HG03442 (cell line): ENCODE results near the gene SEZ6.
A peak's percentile ranks its signal among the peaks of the same experiment; 100 is the strongest.

Experiments
- ATAC-seq: cut with Tn5 transposase; IDR thresholded peaks from one replicate; pipeline ENCODE4 v1.9.1; 2021; ENCODE audit warnings: mild to moderate bottlenecking, moderate library complexity; ENCODE audit not compliant: unreplicated experiment

Gene SEZ6

DNA sequence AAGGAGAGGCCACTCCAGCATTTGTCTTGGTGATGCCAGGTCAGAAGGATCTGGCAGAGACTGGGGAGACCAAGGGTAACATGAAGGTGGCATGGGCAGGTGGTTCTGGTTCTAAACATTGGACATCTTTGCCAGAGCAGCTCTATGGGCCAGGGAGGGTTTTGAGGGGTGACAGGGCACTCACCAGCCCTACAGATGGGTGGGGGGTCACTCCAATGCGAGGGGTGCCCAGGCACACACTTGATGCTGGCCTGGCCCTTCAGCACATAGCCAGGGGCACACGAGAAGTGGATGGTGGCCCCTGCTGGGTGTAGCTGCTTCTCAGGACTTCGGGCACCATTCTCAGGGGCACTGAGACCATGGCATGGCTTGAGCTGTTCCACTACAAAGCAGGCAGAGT, 49.0 kb downstream of the SEZ6 start:
- no peak for ATAC-seq

DNA sequence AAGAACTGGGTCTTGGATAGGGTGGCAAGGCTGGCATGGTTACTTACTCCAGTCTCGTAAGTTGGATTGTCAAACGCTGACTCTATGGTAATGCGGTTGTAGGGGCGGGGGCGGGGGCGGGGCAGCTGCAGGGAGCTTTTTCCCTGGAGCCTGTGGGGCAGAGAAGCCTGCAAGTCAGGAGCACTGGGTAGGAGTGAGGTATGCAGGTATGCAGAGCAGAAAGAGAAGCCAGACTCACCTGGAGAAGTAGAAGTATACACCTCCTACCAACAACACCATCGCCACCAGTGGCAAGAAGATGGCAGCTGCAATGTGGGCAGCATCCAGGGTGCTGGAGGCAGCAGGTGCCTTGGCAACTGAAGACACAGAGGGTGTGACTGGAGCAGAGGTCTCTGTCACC, 49.7 kb downstream of the SEZ6 start:
- no peak for ATAC-seq

DNA sequence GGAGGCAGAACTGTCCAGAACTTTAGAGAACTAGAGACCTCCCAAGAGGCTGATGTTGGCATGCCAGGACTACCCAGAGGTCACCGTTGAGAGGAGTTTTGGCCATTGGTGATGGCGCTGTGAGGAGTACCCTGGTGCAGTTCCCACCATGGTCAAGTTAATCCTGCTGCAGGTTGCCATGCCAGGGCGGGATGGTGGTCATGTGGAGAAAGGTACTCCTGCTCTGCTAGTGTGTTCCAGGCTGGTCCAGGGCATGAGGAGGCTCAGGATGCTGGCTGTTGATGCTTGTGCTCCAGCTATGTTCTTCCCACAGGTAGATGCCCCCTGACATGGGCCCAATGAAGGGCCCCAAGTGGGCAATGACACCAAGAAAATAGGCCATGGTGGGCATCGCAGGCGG, 50.4 kb downstream of the SEZ6 start:
- ATAC-seq, result no peak

DNA sequence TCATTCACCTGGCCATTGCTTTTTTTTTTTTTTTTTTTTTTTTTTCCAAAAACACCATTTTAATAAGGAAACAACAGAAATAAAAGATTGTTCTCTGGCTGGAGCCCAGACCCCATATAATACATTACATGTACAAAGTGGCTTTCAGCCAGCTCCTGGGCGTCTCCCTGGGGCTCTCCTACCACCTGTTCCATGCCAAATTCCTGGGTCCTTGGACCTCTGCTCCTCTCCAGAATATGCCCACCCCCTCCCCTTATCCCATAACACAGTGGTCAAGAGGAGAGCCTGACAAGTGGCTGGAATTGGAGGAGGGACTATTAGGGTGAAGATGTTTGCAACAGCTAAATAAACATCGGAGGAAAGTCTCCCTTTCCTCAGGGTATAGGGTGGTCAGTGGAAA, 50.9 kb downstream of the SEZ6 start:
- no peak for ATAC-seq

DNA sequence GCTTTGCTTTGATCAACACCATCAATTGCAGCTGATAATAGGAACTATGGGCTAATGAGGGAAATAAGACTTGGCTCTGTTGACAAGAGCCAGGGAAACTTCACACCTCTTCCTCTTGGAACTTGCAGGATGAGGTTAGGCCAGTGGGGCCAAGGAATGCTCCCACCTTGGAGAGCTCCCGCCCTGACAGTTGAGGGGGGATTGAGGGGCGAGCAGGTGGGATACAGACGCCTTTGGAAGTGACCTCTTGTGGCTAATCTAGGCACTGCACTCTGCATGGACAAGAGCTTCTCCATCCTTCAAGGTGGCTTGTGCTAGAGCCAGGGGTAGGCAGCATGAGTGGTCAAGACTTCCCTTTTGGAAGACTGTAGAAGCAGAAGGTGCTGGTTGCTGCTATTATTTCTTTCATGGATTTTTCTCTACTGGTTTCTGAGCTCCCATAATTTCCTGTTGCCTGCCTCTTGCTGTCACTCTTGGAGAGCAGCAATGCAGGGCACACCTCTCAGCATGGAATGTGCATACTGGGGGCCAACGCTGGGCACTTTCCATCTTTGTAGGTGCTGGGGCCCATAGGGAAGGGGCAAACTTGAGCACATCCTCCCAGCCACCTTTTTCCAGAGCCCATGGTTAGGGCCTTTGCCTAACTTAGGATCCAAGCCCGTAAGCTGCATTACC, 52.3 kb downstream of the SEZ6 start:
- no peak for ATAC-seq

DNA sequence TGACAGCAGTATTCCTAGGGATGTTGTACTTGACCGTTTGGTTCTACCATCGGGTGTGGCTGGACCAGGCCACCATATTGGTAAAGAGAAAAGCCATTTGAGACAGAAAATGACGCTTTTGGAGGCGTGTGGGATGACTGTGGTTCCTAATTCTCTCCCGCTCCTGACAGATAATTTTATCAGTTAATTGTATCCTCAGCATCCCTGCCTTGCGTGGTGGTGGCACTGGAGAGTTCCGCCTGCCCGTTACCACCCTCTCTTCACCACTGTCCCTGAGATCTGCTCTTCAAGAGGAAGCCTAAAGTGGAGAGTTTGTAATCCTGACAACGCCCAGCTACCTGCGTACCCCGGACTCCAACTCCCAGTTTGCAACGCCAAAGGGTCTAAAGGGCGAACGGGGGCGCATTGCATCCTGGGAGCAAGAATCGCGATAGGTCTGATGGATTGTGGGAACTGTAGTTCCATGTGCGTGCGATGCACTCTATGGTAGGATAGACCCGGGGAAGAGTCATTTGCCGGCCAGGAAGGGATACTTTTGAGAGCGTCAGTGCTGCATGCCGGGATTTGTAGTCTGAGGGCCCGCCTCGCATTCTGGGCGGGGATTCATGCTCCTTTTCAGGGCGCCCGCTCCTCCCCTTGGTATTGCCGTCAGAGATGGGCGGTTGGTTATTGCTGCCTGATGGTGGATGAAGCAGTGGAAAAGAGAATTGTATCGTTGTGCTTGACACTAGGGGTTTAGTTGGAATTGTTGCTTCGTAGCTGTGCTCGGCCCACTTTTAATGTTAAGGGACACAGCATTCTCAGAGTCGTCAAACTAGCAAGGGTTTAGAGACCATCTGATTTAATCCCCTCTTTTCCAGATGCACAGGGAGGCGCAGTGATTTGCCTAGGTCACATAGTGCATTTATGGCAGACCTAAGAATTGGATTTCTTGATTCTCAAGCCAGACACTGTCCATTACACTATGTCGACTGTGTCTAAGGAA, 53.5 kb downstream of the SEZ6 start:
- ATAC-seq, result peak; percentile 59

DNA sequence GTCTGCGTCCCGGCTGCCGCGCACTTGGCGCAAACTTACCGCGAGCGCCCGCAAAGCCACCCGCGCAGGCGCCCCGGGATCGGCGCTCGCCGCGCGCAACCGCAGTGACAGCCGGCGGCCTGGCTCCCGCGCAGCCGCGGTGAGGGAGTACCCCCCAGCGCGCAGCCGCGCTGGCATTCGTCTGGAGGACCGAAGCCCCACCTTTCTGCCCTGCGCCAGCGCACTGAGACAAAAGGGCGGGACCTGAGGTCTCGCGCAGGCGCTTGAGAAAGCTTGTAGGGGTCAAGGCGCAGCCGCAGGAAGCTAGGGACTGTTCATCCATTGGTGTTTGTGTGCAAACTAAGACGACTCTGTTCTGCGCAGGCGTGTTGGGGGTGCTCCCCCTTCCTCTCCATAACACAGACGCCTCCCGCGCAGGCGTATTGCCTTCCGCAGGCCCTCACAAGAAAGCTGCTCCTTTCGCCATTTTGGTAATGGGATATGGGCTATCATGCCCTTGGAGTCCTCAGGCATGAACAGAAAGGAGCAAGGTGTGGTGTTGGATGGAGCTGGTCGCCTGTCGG, 54.3 kb downstream of the SEZ6 start, which contains the start of gene PHF12:
TSS of gene PHF12 (minus strand) at position 91 of the 563 bp plus-strand sequence. CDS start 558 bp downstream, outside the sequence.
- ATAC-seq, result peak; percentile 60

DNA sequence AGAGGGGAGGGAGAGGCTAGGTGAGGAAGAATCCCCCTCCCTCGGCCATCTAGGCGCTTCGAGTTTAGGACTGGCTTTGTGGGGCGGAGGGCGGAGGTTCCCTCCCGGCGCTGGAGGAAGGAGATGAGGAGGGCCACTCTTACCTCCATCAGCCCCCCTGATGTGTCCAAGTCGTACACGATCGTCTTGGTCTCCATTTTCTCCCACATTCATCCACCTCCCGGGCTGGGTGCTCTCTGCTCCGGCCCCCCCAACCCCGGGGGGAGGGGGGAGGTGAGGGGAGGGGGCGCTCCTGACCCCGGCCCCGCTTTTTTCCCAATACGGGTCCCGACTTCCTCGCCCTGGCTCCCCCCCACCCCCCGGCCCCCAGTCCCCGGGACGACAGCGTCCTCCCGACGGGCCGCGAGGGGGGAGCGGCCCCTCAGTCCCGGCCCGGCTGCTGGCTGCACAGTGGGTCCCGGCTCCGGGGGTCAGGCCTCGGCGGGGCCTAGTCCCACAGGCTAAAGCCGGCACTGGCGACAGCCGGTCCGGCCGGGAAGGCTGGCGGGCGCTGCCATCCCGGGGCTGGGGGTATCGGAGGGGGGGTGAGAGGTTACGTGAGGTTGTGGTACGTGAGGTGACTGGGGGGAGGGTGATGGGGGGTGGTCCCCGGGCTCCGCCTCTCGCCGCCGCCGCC, 54.9 kb downstream of the SEZ6 start:
- ATAC-seq, result no peak

DNA sequence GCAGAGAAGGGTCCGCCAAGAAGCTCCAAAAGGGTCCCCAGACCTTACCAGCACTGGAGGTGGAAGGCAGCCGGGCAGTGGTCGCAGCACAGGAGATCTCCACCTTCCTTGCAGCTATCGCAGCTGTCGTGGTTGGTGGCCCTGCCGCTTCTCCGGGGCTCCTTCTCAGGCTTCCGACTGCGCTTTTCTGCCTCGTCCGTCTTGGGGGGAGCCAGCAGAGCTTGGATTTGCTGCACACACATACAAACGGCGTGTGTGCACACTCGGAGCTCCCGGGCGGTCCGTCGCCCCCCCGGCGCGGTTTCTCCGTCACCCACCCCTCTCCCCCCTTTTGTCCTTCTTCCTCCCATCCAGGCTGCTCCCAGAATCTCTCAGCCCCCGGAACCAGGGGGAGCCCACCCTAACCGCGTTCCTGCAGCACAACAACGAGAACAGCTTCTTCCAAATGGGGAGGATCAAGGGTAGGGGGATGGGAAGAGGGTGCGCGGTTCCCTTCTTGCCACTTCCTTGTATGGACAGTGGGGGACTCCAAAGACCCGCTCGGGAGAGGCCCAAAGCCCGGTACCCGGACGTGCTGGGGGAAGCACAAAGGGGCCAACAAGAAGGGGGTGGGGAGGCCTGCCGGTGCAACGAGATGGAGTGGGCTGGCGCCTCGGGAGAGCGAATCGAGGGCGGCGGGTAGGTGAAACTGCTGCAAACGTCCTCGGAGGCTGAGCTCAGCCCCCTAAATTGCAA, 55.6 kb downstream of the SEZ6 start:
- no peak for ATAC-seq

DNA sequence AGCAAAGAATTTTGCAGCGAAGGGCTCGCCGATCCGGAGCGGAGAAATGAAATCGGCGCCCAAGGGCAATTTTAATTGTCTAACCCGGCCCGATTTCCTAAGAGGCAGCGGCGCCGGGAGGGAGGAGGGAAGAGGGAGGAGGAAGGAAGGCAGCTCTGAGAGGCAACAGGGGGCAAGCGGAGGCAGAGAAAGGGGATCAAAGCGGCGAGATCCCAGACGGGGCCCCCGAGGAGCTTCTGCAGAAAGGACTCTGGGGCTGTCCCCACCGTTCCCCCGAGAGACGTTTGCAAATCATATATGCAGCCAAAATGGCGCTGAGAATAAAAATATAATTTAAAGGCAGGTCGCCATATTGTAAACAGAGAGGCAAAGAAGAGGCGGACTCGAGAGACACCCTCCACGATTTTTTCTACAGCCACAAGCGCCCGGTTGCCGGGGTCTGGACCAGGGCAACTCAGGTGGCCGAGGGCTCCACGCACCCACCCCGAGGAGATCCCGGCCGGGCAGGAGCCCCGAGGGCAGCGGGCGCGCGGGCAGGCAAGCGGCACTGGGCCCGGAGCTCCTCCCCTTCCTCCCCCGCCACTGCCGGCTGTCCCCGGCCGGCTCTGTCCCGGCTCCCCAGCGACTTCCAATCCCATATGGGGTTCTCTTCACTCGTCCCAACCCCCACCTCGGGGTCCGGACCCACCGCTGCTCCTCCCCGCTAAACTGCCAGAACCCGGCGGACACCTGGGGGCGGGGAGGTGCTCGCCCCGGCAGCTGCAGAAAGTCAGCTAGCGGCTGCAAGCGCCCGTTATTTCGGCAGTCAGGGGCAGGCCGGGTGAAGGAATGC, 56.4 kb downstream of the SEZ6 start:
- ATAC-seq, result no peak

DNA sequence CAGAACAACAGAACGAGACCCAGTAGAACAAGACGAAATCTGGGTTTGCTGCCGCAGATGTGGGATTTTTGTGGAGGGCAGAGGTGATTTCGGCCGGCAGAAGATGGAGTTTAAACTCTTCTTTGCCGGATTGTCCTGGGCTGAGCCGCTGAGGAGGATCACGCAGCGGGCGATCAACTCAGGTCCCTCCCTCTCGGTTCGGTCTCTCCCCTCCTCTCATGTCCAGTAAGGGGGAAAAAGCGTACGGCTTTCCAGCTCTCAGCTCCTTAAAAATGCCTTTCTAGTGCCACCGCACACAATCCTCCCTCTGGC, 57.0 kb downstream of the SEZ6 start:
- no peak for ATAC-seq

DNA sequence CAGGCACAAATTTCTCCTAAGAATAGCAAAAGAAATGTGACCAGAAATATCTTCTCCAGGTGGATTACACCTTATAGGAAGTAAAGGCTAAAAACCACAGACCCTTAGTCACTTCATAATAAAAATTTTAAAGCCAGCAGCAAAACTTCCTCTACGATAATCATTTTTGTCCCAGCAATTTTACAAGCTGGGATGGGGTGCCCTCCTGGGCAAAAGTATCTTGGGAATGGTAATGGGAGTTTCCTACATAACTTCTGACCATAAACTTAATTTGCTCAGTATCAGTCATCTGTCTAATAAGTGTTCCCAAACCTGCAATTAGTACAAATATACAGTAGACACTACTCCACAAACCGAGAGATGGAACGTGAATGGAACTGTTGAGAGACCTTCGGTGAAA, 57.5 kb downstream of the SEZ6 start:
- ATAC-seq, result no peak

DNA sequence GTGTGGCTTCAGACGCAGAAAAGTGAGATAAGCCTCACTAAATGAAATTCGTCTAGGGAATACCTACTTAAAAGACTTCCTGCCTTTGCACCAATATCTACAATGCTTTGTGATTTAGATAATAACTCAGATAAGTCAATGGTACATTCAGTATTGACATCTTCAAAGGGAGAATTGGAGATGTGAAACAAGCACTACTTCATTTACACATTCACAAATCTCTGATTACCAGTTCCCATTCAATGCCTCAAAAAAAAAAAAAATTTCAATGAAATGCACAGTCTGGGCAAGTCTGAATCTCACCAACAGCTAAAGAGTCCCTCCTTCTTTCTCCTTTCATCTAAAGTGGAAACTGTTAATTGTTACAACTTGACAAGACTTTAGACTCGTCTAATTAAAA, 58.2 kb downstream of the SEZ6 start:
- ATAC-seq, result no peak

DNA sequence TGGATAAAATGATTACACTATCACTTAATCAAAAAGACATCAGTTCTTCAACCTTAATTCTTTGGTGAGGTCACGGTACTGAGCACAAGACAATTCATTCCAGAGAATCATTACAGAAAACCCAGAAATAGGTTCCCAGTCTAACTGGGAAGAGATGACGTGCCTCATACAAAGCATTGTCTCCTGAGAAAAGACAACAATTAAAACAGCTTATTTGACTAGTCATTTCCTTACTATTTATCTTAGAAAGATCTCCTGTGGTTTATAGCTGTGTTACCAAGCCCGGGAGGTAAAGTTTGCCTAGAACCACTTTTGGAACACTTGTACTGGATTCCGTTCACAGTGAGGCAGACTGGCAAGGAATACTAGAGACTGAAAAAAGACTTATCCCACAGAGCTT, 59.6 kb downstream of the SEZ6 start:
- no peak for ATAC-seq

DNA sequence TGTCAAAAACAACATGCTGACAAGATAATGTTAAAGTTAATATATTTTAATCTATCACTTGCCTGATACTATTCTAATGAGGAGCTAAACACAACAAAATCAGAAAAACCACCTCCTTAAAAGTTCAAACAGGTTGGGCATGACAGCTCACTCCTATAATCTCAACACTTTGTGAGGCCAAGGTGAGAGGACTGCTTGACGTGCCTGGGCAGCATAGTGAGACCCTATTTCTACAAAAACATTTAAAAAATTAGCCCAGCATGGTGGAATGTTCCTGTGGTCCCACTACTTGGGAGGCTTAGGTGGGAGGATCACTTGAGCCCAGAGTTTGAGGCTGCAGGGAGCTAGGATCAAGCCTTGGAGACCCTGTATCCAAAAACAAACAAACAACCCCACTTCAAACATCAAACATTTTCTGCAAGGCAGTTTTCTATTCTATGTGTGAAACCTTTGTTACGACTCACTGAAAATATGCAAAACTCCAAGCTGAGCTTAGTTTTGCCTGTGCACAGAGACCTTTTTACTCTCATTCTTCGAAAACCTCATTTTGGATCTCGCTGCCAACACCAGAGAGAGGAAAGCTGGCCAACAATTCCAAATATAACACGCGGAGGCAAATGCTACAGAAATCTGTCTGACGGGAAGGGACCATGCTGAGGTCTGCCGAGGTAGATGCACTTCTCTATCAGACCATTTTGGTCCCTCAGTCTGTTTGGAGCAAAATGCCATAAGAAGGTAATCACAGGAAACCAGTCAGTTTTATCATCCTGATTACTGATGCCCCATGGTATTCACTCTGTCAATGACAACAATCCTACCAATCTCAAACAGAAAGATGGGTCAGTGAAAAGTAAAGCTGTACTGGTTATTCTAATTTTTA, 60.7 kb downstream of the SEZ6 start:
- ATAC-seq, result no peak

DNA sequence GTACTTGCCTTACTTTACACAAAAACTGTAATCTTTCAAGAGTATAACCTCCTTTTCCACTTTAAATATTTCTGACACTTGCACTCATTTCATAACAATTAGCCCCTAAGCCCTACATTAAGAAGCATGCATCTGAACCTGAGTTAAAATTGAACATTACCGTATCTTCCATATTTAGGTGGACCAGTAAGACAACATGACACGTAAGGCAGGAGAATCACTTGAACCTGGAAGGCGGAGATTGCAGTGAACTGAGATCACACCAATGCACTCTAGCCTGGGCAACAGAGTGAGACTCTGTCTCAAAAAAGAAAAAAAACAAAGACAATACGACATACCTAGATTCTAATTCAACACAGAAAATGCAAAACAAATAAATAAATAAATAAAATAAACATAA, 61.5 kb downstream of the SEZ6 start:
- ATAC-seq, result no peak

DNA sequence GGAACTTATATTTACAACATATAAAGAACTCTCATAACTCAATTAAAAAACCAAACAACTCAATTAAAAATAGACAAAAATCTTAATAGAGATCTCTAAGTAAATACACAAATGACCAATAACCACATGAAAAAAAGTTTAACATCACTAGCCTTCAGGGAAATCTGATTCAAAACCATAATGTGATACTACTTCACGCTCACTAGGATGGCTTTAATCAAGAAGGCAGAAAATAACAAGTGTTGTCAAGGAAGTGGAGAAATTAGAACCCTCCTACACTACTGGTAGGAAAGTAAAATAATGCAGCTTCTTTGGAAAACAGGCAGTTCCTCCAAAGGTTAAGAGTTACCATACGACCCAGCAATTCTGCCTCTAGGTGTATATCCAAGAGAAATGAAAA, 62.9 kb downstream of the SEZ6 start:
- ATAC-seq, result no peak

DNA sequence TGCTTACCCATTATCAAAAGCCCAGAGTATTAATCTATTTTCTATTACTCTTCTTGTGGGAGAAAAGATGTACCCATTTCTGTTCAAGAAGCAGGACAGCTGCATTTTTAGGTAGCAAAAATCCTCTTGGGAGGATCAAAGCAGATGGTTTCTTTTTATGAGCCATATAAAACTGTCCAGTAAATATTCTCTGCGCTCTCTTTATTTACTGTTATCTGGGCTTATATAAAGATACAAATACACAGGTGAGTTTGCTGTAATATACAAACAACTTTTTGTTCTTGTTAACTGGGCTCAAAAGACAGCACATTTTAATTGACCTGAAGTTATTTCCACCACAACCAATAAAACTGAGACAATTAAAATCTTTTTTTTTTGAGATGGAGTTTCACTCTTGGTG, 64.6 kb downstream of the SEZ6 start:
- no peak for ATAC-seq

DNA sequence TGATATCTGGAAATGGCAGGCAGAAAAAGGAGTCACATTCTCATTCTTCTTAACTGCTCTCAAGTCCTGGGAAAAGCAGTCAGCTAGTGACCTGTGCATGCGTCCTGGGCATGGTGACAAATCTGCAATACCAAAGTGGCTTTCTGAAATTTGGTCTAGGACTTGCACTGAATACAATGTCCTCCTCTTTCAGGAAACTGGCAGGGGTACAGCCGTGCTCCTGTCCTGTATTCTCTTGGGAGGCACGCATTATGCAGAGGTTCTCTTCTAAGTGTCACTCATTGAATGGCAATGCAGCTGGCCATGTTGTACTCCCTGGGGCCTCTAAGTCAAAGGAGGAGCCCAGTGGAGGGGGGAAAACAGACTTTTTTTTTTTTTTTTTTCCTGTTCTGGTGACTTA, 65.2 kb downstream of the SEZ6 start:
- ATAC-seq, result no peak
